ENCODE measurements around the gene HOXD4.

HOXD4 gene

DNA sequence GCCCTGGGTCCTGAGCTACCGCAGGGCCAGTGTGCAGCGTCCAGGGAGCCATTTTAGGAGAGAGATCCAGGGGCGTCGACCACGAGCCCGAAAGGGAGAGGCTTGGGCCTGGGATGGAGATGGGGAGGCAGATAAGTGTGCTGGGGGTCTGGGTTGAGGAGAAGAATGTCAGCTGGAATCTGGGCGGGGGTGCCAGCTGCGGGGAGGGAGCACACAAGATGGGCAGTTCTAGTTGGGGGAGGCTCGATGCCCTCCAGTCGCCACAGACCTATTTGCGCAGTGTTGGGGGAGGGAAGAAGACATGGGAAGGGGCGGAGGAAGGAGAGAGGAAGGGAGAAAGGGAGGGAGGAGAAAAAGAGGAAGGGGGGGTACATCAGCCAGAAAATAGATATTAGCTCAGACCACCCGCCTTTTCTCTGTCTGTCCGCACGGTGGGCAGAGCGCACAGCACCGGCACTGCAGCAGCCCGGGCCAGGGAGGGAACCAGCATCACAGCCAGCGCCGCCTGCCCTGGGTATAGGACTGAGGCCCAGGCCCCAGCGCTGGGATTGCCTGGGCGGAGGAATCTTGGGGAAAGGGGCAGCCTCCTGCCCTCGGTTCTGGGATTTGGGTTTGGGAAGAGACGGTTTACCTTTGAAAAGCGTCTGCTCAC, 46.1 kb upstream of the HOXD4 start:
- H3K4me3 ChIP-seq (ENCODE audit: low read length), result no peak overlapping the region; the same call in 1 of the 2 replicates
- no peak for DNase-seq (ENCODE audit: low read depth)
- no peak for TF ChIP-seq CTCF (conservative IDR thresholded peaks at IDR 0.05; ENCODE audit: low read length)

- H3K4me3 ChIP-seq (ENCODE audit: low read length), result no peak overlapping the region
- no peak for DNase-seq (ENCODE audit: low read depth)
- TF ChIP-seq CTCF (conservative IDR thresholded peaks at IDR 0.05; ENCODE audit: low read length), result no peak
Measured at GRCh38 chr2:176105730-176106580, 45.4 kb upstream of the HOXD4 start.

- no peak for TF ChIP-seq CTCF (conservative IDR thresholded peaks at IDR 0.05; ENCODE audit: low read length)
- peak within 1 kb of the TSS; percentile 20; the same call in 1 of the 2 replicates for H3K4me3 ChIP-seq (ENCODE audit: low read length)
- DNase-seq (ENCODE audit: low read depth), result no peak
Measured at GRCh38 chr2:176106581-176107539, 44.5 kb upstream of the HOXD4 start, which contains the start of gene HOXD11. Gene HOXD11 (plus strand): TSS chr2:176107280. CDS start chr2:176107356, 76 bp downstream.

GRCh38 chr2:176107731-176108181, 43.6 kb upstream of the HOXD4 start:
- no peak overlapping the region for H3K4me3 ChIP-seq (ENCODE audit: low read length)
- no peak for TF ChIP-seq CTCF (conservative IDR thresholded peaks at IDR 0.05; ENCODE audit: low read length)
- DNase-seq (ENCODE audit: low read depth), result no peak

DNA sequence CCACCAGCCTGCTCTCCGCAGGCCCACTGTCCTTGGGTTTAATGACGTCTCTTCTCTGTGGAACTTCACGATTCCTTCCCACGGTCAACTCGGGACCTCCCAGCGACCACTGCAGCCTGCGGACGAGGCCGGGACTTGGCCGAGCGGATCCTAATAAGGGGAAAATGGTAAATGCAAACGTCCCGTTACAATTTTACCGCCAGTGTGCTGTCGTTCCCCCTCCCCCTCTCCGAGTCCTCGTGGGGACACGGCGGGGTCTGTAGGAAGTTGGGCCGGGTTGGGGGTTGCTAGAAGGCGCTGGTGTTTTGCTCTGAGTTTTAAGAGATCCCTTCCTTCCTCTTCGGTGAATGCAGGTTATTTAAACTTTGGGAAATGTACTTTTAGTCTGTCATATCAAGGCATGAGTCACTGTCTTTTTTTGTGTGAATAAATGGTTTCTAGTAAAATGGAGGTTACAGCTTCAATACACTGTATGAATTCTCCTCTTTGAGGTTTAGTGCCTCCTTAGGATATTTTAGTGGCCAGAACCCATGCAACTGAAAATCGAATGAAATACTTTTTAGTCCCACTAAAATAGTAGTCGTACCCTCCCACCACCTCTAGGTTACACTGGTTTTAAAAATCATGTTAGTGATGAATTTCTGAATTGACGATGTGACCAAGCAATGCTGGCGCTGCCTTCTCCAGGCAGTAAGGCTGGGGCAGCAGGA, 42.0 kb upstream of the HOXD4 start:
- TF ChIP-seq CTCF (conservative IDR thresholded peaks at IDR 0.05; ENCODE audit: low read length), result no peak
- no peak for DNase-seq (ENCODE audit: low read depth)
- H3K4me3 ChIP-seq (ENCODE audit: low read length), result no peak overlapping the region

- H3K4me3 ChIP-seq (ENCODE audit: low read length), result no peak overlapping the region
- no peak for DNase-seq (ENCODE audit: low read depth)
- no peak for TF ChIP-seq CTCF (conservative IDR thresholded peaks at IDR 0.05; ENCODE audit: low read length)
Measured at GRCh38 chr2:176109946-176110345, 41.4 kb upstream of the HOXD4 start.

Measured in AG10803 (cell line).